Endothelial cell of umbilical vein (primary cell): ENCODE data around the gene AUH.

ENCODE experiments used
- EZH2 ChIP-seq: IDR thresholded peaks from 2 replicates; pipeline ENCODE4 v1.6.1; 2012; ENCODE audit warnings: borderline replicate concordance, low read depth, mild to moderate bottlenecking, moderate library complexity, low read length, inconsistent platforms; ENCODE audit not compliant: severe bottlenecking
- FOS ChIP-seq: IDR thresholded peaks from 2 replicates; pipeline ENCODE4 v1.6.1; 2011; ENCODE audit warnings: mild to moderate bottlenecking, low read length, moderate library complexity, borderline replicate concordance; ENCODE audit not compliant: insufficient read depth
- JUN ChIP-seq: IDR thresholded peaks from 2 replicates; pipeline ENCODE4 v1.6.1; 2011; ENCODE audit warnings: borderline replicate concordance, low read depth; ENCODE audit not compliant: insufficient read length, insufficient read depth
- MAX ChIP-seq: IDR thresholded peaks from 2 replicates; pipeline ENCODE4 v1.6.1; 2011; ENCODE audit not compliant: insufficient read depth, insufficient read length
- MYC ChIP-seq: IDR thresholded peaks from one replicate; pipeline ENCODE4 v1.6.1; 2011; ENCODE audit warnings: mild to moderate bottlenecking, low read depth, low read length
- POLR2A ChIP-seq: IDR thresholded peaks from 2 replicates; pipeline ENCODE4 v1.6.1; 2012; ENCODE audit warnings: low read depth, mild to moderate bottlenecking, control low read depth, low read length
- POLR2AphosphoS5 ChIP-seq: IDR thresholded peaks from 2 replicates; pipeline ENCODE4 v1.6.1; 2012; ENCODE audit warnings: low read depth, mild to moderate bottlenecking, control low read depth, low read length, moderate library complexity; ENCODE audit not compliant: insufficient read depth
- TF ChIP-seq, protein P1 (sequence below), 2 donors: IDR thresholded peaks; 1 replicate in 1 of 2; 2 replicates in 1 of 2; pipeline ENCODE4 v1.5.1; 2011; ENCODE audit warnings: low read length in 2 of 2, mild to moderate bottlenecking in 2 of 2, moderate library complexity in 2 of 2, control low read depth in 1 of 2, inconsistent platforms in 1 of 2, low read depth in 1 of 2; ENCODE audit not compliant: insufficient read depth in 1 of 2; ENCODE audit errors: extremely low read depth in 1 of 2

DNA sequence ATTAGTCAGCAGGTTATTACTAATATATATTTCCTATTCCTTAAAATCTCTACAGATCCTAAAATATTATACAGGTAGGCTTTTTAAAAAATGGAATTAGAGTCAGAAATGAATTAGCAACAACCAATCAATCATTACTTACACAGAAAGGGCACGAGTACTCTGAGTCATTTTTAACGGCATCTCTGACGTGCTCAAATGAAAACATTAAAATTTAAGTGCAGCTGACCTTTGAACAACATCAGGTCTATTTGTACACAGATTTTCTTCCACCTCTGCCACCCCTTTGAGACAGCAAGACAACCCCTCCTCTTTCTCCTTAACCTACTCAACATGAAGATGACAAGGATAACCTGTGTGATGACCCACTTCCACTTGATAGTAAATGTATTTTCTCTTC lies 19.1 kb downstream of the AUH start:
- TF ChIP-seq POLR2A (no peak), POLR2AphosphoS5 (no peak), EZH2 (no peak), MAX (no peak), MYC (no peak), JUN (no peak), FOS (no peak)
- TF ChIP-seq, protein P1, sequence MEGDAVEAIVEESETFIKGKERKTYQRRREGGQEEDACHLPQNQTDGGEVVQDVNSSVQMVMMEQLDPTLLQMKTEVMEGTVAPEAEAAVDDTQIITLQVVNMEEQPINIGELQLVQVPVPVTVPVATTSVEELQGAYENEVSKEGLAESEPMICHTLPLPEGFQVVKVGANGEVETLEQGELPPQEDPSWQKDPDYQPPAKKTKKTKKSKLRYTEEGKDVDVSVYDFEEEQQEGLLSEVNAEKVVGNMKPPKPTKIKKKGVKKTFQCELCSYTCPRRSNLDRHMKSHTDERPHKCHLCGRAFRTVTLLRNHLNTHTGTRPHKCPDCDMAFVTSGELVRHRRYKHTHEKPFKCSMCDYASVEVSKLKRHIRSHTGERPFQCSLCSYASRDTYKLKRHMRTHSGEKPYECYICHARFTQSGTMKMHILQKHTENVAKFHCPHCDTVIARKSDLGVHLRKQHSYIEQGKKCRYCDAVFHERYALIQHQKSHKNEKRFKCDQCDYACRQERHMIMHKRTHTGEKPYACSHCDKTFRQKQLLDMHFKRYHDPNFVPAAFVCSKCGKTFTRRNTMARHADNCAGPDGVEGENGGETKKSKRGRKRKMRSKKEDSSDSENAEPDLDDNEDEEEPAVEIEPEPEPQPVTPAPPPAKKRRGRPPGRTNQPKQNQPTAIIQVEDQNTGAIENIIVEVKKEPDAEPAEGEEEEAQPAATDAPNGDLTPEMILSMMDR (IDR thresholded peaks at IDR 0.05; ENCODE audit: extremely low read depth in 1 of 2, insufficient read depth in 1 of 2, low read depth in 1 of 2, low read length in 2 of 2), result no peak
